Posterior vena cava (tissue), 2 donors: ENCODE data around the gene DET1. TPM values are rescaled to one million over a fixed set of nuclear protein-coding genes. Genes with fewer than 3 reads are reported as not detected.
"Not testable (repeated sequence)": the region's sequence is repeated elsewhere in the genome, so short reads cannot be mapped to it uniquely, and the experiment has no call there.

Experiments
- DNase-seq: peaks from one replicate; pipeline ENCODE4 v3.0.0-alpha.2; 2020; ENCODE audit warnings: low spot score
- intact Hi-C, 2 donors: fragments of 100-400 bp; cut with DNase I; formaldehyde crosslinking; loops; one replicate each; pipeline versions ENCODE4 v1.14.1 to v1.14.2; 2022 to 2023
- total RNA-seq, 2 donors: library from RNA; stranded (reverse); fragmentation: NEBNext Ultra II Directional; extraction: Animal tissue kit (Norgen Biotek cat#: 25700); gene quantifications; one replicate each; pipeline ENCODE4 v1.2.1, GENCODE V29; 2021
- donor health status: DM: yes; HTN: yes; CAD: no.
- donor health status: DM: yes; HTN: yes; CAD: no.

DET1 gene
- total RNA-seq, 2 donors from 2014 or later, result 3.1 to 6.4 TPM

DNA sequence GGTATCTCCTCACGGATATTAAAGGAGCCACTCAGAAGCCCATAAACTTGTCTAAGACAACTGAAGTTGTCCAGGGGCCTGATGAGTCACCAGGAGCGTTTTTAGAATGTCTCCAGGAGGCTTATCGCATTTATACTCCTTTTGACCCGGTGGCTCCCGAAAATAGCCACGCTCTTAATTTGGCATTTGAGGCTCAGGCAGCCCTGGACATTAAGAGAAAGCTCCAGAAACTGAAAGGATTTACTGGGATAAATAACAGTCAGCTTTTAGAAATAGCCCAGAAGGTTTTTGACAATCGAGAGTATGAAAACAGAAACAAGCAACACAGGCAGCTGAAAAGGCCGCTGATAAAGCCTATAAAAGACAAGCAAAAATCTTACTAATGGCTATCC lies 4.1 kb downstream of the DET1 start:
- DNase-seq, result no peak
- intact Hi-C loops, result no loop called here

GRCh38 chr15:88541709-88542341 lies 4.7 kb downstream of the DET1 start:
- intact Hi-C loops, result no loop called here
- DNase-seq, result no peak

- DNase-seq, intact Hi-C loops: not testable (repeated sequence)
Measured at GRCh38 chr15:88541111-88541510, 5.4 kb downstream of the DET1 start.

GRCh38 chr15:88540350-88540749 lies 6.1 kb downstream of the DET1 start:
- intact Hi-C loops, DNase-seq: not testable (repeated sequence)

DNA sequence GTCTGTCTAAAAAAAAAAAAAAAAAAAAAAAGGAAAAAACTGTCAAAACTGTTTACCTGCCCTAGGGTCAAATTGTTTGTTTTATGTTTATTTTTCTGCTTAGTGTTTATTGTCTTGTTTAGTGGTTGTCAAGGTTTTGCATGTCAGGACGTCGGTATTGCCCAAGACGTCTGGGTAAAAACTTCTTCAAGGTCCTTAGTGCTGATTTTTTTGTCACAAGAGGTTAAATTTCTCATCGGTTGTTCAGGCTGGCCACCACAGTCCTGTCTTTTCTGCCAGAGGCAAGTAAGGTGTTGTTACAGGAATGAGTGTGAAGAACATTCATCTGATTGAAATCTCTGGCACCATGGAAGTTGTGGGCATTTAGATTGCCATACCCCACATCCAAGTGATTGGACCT lies 7.0 kb downstream of the DET1 start:
- DNase-seq, result no peak
- intact Hi-C loops, result no loop called here

DNA sequence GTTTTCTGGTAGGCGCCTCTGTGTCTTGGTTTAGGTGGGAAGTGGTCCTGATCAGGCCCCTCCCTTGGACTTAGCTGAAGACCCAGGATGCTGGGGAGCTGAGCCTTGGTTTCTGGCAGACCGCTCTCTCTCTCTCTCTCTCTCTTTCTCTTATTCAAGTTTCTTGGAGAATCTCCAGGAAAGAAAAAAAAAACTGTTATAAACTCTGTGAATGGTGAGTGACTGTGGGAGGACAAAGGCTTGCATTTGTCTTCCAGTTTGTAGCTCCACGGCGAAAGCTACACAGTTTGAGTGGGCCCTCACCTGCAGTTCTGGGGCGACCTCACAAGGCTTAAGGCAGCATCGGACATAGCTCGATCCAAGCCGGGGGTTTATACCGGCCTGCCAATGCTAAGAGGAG lies 7.5 kb downstream of the DET1 start:
- intact Hi-C loops, result no loop called here
- no peak for DNase-seq

DNA sequence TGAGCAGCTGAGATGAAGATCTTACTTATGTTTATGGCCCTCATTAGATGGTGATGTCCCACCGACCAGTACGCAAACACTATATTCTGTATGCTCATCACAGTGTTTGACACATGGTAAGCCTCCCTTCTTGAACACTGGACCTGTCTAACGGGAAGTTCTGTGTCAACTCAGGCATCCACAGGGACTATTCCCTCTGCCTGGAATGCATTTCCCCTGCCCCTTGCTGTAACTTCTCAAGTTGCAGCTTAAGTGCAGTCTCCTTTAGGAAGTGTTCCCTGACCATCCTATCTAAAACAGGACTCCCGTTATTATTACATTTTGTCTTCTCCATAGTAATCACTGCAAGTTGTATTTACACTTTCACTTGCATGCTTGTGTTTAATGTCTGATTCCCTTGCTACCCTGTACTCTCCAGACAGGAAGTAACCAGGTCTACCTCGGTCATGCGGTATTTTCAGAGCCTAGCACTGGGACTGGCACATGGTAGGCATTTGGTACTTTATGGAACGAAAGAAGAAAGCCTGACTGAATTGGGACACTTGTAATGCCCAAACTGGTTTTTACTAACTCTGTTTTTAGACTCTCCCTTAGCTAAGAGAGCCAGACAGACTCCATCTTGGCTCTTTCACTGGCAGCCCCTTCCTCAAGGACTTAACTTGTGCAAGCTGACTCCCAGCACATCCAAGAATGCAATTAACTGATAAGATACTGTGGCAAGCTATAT lies 8.7 kb downstream of the DET1 start:
- DNase-seq, result no peak
- intact Hi-C loops, result no loop called here

- DNase-seq, result no peak
- intact Hi-C loops, result no loop called here
Measured at GRCh38 chr15:88535607-88536313, 10.7 kb downstream of the DET1 start.

GRCh38 chr15:88535100-88535499 lies 11.4 kb downstream of the DET1 start:
- DNase-seq, result no peak
- intact Hi-C loops, result no loop called here

- intact Hi-C loops, result no loop called here
- no peak for DNase-seq
Measured at GRCh38 chr15:88533376-88533775, 13.1 kb downstream of the DET1 start.

DNA sequence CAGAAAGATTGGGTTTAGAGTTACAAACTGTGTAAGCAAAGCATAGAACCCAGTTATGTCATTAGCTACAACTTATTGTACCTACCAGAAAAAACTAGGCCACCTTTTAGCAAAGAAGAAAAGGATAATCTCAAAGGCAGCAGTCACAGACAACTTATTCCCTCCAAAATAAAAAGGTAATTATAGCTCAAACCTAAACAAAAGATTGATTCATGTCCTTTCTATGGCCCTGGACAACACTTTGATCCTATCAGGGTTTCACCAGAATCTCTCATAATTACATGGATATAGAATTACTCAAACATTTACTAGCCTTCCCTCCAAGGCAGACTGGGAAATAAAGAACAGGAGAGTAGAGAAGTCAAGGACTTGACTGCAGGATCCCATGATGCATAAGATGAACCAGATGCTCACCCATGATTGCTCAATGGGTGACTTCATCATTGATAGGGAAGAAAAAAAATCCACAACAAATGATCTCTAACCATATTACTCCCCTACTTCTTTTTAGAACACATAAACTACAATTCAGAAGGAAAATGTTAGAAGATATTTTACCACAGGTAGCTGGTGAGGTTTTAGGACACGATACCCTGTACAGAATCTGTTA lies 17.4 kb downstream of the DET1 start:
- no peak for DNase-seq
- intact Hi-C loops, result no loop called here

- intact Hi-C loops, result no loop called here
Measured at GRCh38 chr15:88526247-88526879, 20.1 kb downstream of the DET1 start.

GRCh38 chr15:88525418-88525817 lies 21.1 kb downstream of the DET1 start:
- intact Hi-C loops, result no loop called here

More at GRCh38 chr15:88526247-88526879, 20.1 kb downstream of the DET1 start:
- no peak for DNase-seq

DNA sequence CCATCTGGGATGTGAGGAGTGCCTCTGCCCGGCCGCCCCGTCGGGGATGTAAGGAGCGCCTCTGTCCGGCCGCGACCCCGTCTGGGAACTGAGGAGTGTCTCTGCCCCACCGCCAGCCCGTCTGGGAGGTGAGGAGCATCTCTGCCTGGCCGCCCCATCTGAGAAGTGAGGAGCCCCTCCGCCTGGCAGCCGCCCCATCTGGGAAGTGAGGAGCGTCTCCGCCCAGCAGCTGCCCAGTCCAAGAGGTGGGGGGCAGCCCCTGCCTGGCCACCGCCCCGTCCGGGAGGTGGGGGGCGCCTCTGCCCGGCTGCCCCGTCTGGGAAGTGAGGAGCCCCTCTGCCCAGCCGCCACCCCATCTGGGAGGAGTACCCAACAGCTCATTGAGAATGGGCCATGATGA lies 22.4 kb downstream of the DET1 start:
- intact Hi-C loops, DNase-seq: not testable (repeated sequence)

More at GRCh38 chr15:88525418-88525817, 21.1 kb downstream of the DET1 start:
- no peak for DNase-seq

GRCh38 chr15:88518903-88519302 lies 27.6 kb downstream of the DET1 start:
- intact Hi-C loops, result no loop called here
- no peak for DNase-seq

DNA sequence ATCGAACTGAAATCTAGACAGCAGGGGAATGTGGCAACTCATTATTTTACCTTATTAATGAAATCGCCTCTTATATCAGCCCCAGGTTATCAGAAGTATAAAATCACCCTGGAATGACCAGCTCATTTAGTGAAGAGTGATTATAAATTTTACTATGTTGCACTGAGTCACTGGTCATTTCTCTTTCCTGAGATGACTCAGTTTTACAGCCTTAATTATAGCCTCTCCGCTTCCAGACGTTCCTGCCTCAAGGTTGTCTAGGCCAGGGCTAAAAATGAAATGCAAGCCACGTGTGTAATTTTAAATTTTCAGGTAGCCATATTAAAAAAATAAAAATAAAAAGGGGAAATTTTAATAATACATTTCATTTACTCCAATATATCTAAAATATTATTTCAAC lies 33.3 kb downstream of the DET1 start:
- intact Hi-C loops, result no loop called here
- no peak for DNase-seq

GRCh38 chr15:88512601-88513000 lies 33.9 kb downstream of the DET1 start:
- no peak for DNase-seq
- intact Hi-C loops, result no loop called here

DNA sequence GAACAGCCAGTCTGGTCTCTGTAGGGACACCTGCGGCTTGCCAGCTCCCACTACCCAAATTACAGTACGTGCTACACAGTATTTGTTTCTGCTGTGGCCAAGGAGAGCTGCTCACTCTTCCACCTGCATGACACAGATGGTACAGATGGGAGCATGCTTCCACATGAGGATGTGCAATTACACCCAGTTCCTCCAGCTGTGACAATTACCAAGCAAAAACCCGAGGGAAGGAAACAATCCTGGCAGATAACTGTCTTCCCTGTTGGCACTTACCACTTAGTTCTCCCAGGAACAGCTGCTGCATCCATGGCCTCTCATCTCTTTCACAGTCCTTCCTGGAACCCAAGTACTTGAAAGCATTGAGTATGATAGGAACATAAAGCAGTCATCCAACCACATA lies 34.4 kb downstream of the DET1 start:
- intact Hi-C loops, result no loop called here
- no peak for DNase-seq

- no peak for DNase-seq
Measured at GRCh38 chr15:88511161-88511560, 35.3 kb downstream of the DET1 start.

GRCh38 chr15:88509964-88510363 lies 36.5 kb downstream of the DET1 start:
- intact Hi-C loops, result no loop called here

More at GRCh38 chr15:88511161-88511560, 35.3 kb downstream of the DET1 start:
- intact Hi-C loops, result no loop called here

More at GRCh38 chr15:88509964-88510363, 36.5 kb downstream of the DET1 start:
- no peak for DNase-seq
